Keratinocyte (primary cell): Measurements from ENCODE around the gene SELENOS.

Source experiments
- EZH2 ChIP-seq: IDR thresholded peaks from one replicate; pipeline ENCODE4 v1.6.1; 2012; ENCODE audit warnings: inconsistent platforms, mild to moderate bottlenecking, low read length, moderate library complexity
- TF ChIP-seq, protein P1 (sequence below), 3 experiments: IDR thresholded peaks in 1 of 3; conservative IDR thresholded peaks in 1 of 3; optimal IDR thresholded peaks in 1 of 3; 2 replicates in 2 of 3; 3 replicates in 1 of 3; pipeline versions ENCODE3 to v1.5.1; 2011; ENCODE audit warnings: low read length in 3 of 3, mild to moderate bottlenecking in 3 of 3, moderate library complexity in 2 of 3, control low read depth in 1 of 3, inconsistent platforms in 1 of 3; ENCODE audit not compliant: insufficient read depth in 2 of 3; ENCODE audit errors: extremely low read depth in 1 of 3

DNA sequence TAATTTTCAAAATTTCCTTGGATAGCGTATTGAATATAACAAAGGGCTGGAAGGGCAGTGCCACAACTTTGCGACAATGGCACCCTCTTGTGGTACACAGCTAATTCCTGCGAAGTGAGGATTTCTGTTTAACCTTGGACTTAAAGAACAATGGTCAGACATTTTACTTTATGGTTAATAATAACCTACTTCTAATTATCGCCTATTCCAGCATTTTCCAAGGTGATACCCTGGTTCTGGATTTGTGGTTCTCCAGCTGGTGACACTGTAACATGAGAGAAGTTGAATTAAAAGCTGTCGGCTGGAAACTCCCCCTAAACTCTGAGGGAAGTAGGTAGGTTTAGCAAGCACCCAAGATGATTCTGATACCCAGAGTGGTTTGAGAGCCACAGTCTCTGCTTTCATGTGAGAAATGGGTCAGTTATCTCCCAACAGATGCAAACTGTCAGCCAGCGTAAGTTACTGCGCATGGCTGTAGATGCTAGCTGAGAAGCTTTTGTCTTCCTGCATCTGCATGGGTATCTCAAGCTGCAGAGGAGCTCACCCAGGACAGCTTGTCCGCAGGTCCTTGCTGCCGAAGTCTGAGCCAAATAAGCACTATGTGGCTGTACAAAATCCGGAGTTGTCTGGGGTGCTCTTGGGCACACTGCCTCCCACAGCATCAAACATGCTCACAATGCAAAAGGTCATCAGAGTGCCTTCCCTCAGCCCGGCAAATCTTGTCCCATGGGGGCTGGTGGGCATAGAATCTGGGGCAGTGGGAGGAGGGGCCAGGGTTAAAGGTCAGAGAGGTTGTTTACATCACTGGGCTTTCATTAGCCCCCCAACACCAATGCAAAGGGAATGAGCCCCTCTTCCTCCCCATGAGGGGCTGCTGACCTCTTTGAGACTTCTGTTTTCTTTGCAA, 18.8 kb downstream of the SELENOS start:
- TF ChIP-seq, protein P1, sequence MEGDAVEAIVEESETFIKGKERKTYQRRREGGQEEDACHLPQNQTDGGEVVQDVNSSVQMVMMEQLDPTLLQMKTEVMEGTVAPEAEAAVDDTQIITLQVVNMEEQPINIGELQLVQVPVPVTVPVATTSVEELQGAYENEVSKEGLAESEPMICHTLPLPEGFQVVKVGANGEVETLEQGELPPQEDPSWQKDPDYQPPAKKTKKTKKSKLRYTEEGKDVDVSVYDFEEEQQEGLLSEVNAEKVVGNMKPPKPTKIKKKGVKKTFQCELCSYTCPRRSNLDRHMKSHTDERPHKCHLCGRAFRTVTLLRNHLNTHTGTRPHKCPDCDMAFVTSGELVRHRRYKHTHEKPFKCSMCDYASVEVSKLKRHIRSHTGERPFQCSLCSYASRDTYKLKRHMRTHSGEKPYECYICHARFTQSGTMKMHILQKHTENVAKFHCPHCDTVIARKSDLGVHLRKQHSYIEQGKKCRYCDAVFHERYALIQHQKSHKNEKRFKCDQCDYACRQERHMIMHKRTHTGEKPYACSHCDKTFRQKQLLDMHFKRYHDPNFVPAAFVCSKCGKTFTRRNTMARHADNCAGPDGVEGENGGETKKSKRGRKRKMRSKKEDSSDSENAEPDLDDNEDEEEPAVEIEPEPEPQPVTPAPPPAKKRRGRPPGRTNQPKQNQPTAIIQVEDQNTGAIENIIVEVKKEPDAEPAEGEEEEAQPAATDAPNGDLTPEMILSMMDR (optimal IDR thresholded peaks at IDR 0.05 in 1 of 3, IDR thresholded peaks at IDR 0.05 in 1 of 3, conservative IDR thresholded peaks at IDR 0.05 in 1 of 3; ENCODE audit: extremely low read depth in 1 of 3, insufficient read depth in 2 of 3, low read length in 3 of 3) = peak; percentile 65 to 90 (median 82)
- TF ChIP-seq EZH2 = no peak
